ENCODE data around the gene IL12RB1.
"Not testable (repeated sequence)": the region's sequence is repeated elsewhere in the genome, so short reads cannot be mapped to it uniquely, and the experiment has no call there.

The IL12RB1 gene

GRCh38 chr19:18089096-18089541 lies 2.4 kb upstream of the IL12RB1 start:
- DNase-seq (ENCODE audit: low spot score), result not testable (repeated sequence)

- no peak for DNase-seq (ENCODE audit: low spot score)
These were observed 854 bp downstream of the IL12RB1 start for GRCh38 chr19:18085702-18086457.

DNA sequence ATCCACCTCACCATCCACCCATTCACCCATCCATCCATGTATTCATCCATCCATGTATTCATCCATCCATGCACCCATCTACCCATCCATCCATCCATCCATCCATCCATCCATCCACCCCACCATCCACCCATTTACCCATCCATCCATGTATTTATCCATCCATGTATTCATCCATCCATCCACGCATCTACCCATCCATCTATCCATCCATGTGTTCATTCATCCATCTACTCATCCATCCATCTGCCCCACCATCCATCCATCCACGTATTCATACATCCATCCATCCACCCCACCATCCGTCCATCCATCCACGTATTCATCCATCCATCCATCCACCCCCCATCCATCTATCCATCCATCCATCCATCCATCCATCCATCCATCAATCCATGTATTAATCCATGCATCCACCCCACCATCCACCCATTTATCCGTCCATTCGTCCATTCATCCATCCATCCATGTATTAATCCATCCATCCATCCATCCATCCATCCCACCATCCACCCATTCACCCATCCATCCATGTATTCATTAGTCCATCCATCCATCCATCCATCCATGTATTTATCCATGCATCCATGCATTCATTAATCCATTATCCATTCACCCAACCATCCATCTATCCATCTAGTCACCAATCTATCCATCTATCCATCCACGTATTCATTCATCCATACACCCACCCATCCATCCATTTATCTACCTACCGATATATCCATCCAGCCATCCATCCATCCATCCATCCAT lies 2.6 kb downstream of the IL12RB1 start:
- no peak for DNase-seq (ENCODE audit: low spot score)

GRCh38 chr19:18074192-18074591 lies 12.5 kb downstream of the IL12RB1 start:
- no peak for DNase-seq (ENCODE audit: low spot score)

DNA sequence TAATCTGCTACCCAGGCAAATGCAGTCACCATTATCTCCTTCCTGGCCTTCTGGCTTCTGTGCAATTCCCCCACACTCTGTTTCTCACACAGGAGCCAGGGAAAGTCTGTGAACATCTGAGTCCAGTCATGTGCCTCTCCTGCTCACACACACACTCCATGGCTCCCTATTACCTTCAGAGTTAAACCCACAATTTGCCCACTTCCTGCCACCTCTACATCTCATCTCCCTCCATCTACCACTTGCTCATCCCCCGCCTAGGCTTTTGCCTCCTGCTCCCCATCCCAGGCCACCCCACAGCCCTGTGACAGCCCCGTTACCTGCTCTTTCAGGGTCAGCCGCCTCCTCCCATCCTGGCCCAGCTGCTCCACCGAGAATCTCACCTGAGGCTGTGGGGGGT lies 13.5 kb downstream of the IL12RB1 start:
- no peak for DNase-seq (ENCODE audit: low spot score)

- no peak for DNase-seq (ENCODE audit: low spot score)
These were observed 14.4 kb downstream of the IL12RB1 start for GRCh38 chr19:18072335-18072734.

DNA sequence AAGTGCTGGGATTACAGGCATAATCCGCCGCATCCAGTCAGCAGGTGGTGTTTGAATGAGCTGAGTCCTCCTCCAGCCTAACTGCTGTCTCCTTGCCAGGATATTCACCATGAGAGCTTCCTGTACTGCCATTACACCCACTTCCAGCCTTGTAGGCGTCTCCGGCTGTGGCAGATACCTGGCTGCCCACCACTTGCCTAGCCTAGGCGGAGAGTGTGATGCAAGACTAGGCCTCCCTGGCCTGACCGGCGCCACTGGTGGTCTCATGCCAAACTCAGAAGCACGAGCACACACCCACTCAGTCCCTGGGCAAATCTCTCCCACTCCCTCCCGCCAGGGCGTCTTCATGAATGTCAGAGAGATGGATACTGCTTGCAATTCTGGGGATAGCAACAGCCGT lies 16.6 kb downstream of the IL12RB1 start:
- DNase-seq (ENCODE audit: low spot score), result no peak

DNA sequence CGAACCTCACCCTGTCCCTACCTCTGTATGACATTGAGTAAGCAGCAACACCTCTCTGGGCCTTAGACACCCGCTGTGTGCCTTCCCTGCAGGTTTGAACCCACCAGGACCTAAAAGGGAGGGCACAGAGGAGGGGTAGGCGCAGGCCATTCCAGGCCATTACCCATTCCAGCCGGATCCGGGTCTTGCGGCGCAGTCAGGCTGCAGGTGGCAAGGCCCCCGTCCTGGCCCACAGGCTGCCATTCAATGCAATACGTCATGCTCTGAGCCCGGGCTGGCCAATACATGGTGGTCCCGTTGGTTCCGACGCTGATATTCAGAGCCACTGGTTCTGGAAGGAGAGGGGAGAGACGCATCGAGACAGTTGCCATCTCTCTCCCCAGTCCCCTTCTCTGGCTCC lies 17.4 kb downstream of the IL12RB1 start:
- no peak for DNase-seq (ENCODE audit: low spot score)

DNA sequence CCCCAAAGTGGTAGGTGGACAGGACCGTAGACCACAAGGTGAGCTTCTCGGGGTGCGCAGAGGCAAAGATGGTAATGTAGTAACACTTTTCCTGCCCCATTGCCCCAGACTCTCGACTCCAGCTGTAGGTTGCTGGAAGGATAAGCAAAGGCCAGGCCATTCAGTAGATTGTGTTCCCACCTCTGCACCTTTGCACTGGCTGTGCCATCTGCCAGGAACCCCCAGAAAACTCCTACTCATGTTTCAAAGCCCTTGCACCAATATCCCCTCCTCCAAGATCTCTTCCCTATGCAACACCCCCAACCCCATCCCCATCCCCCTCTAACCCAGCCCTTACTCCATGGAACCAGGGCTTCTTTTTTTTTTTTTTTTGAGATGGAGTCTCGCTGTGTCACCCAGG lies 18.3 kb downstream of the IL12RB1 start:
- DNase-seq (ENCODE audit: low spot score), result no peak

- DNase-seq (ENCODE audit: low spot score), result no peak
These were observed 21.6 kb downstream of the IL12RB1 start for GRCh38 chr19:18065173-18065495.

DNA sequence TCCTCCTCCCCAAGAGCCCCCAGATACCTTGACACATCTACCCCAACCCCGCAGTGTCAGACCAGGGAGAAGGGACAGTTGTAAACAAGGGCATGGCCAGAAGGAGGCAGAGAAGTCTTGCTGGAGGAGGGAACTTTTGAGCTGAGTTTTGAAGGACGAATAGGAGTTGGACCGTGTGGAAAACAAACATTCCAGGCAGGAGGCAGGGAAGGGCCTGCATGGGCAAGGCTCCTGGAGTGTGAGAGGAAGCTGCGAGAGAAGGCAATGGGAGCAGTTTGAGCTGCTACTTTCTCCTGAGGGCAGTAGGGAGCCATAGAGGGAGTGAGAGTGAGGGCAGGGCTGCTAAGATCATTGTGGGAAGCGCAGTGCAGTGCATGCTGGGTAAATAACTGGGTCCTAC lies 23.3 kb downstream of the IL12RB1 start:
- DNase-seq (ENCODE audit: low spot score), result no peak

GRCh38 chr19:18062028-18062427 lies 24.7 kb downstream of the IL12RB1 start:
- DNase-seq (ENCODE audit: low spot score), result no peak

GRCh38 chr19:18060472-18060871 lies 26.3 kb downstream of the IL12RB1 start:
- DNase-seq (ENCODE audit: low spot score), result peak; percentile 33

DNA sequence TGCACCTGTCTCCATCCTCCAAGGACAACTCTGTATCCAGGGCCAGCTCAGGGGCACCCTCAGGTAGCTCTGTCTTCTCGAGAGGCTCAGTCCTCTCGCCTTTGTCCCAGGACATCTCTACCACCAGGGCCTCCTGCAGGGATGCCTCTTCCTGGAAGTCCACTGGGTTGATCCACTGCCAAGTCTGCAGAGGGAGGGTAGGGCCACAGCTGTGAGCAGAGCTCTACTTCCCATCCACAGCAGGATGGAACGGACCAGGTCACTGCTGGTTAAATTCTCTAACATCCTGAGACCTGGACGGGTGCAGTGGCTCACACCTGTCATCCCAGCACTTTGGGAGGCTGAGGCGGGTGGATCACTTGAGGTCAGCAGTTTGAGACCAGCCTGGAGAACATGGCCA lies 26.8 kb downstream of the IL12RB1 start:
- DNase-seq (ENCODE audit: low spot score), result no peak

GRCh38 chr19:18059297-18059696 lies 27.4 kb downstream of the IL12RB1 start:
- no peak for DNase-seq (ENCODE audit: low spot score)

- DNase-seq (ENCODE audit: low spot score), result peak; percentile 91
These were observed 28.3 kb downstream of the IL12RB1 start for GRCh38 chr19:18058208-18059009.

DNA sequence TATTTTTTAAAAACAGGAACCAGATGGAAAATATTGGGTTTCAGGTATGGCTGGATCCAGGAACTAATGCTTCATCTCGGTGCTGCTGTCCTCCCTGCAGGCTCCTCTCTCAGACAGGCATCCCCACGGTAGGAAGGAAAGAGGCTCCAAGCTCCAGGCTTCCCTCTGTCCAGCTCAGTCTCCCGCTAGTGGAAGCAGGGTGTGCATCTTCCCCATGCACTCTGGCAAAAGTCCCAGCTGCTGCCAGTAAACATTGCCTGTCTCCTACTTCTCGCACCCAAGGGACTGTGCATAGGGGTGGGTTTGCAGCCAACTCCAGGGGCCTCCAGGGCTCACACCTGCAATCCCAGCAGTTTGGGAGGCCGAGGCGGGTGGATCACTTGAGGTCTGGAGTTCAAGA lies 29.2 kb downstream of the IL12RB1 start:
- no peak for DNase-seq (ENCODE audit: low spot score)

GRCh38 chr19:18055967-18056366 lies 30.8 kb downstream of the IL12RB1 start:
- no peak for DNase-seq (ENCODE audit: low spot score)

DNA sequence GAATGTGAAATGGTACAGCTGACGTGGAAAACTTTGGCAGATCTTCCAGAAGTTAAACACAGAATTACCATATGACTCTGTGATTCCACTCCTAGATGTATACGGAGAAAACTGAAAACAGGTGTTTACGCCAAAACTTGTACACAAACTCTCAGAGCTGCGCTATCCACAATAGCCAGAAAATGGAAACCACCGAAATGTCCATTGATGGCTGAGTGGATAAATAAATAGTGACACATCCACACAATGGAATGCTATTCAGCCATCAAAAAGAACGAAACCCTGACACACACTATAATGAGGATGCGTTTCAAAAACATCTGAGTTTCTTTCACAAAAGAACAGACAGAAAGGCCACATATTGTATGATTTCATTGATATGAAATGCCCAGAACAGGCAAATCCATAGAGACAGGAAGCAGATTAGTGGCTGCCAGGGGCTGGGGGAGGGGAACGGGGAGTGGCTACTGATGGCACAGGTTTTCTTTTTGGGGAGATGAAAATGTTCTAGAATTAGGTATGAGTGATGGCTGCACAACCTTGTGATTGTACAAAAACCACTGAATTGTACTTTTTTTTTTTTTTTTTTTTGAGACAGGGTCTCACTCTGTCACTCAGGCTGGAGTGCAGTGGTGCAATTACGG lies 33.0 kb downstream of the IL12RB1 start:
- DNase-seq (ENCODE audit: low spot score), result no peak

- peak; percentile 38 for DNase-seq (ENCODE audit: low spot score)
These were observed 34.8 kb downstream of the IL12RB1 start for GRCh38 chr19:18051887-18052286.

- no peak for DNase-seq (ENCODE audit: low spot score)
These were observed 37.3 kb downstream of the IL12RB1 start for GRCh38 chr19:18049385-18049784.

DNA sequence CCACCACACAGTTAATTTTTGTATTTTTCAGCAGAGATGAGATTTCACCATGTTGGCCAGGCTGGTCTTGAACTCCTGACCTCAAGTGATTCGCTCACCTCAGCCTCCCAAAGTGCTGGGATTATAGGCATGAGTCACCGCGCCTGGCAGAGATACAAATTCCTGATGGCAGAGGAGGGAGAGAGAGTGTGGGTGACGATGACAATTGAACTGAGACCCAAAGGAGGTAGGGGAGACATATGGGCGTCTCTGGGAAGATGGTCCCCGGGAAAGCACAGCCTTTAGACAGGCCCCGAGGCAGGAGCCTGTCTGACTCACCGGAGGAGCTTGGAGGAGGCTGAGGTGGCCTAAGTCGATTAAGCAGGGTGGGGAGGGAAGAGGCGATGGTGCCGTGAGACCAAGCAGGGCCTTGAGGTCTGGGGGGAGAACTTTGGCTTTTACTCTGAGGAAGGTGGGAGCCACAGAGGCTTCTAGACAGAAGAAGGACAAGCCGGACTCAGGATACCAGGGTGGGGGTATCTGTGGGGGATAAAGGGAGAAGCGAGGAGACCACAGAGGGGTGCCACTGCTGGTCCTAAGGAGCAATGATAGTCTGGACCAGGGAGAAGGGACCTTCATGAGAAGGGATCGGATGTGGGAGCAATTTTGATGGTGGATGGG lies 40.5 kb downstream of the IL12RB1 start:
- DNase-seq (ENCODE audit: low spot score), result no peak
